ENCODE measurements around the gene DLGAP1. TPM values are rescaled to one million over a fixed set of nuclear protein-coding genes. Genes with fewer than 3 reads are reported as not detected.

Gene DLGAP1
- total RNA-seq, 6 experiments from 2014 or later = 0.19 to 1.3 (median 0.62) TPM

GRCh38 chr18:3836483-3837335, 618.4 kb downstream of the DLGAP1 start:
- no peak for TF ChIP-seq CTCF (IDR thresholded peaks at IDR 0.05)
- DNase-seq = no peak
- no peaks in the 10 kb centered on the region for H3K27me3 Mint-ChIP-seq (ENCODE audit: insufficient read depth)
- H3K36me3 Mint-ChIP-seq (ENCODE audit: low read depth) = no peaks in the 10 kb centered on the region
- no peaks in the 10 kb centered on the region for H3K4me1 Mint-ChIP-seq (ENCODE audit: low read depth)
- H3K4me3 Mint-ChIP-seq = no peak overlapping the region
- no peak overlapping the region for H3K27ac Mint-ChIP-seq
- H3K9me3 Mint-ChIP-seq = no peaks in the 10 kb centered on the region

- Mint-ChIP-seq H3K27ac (no peak overlapping the region), H3K4me1 (ENCODE audit: low read depth) (no peaks in the 10 kb centered on the region), H3K4me3 (no peak overlapping the region), H3K9me3 (no peaks in the 10 kb centered on the region), H3K36me3 (ENCODE audit: low read depth) (no peaks in the 10 kb centered on the region), H3K27me3 (ENCODE audit: insufficient read depth) (0 out of 2 replicates have a peak, but pooled peaks cover under 1% of the 10 kb centered on the region)
- no peak for TF ChIP-seq CTCF (IDR thresholded peaks at IDR 0.05)
- DNase-seq = no peak
These were observed 623.0 kb downstream of the DLGAP1 start for GRCh38 chr18:3832025-3832638.

GRCh38 chr18:3830604-3831003, 624.5 kb downstream of the DLGAP1 start:
- no peaks in the 10 kb centered on the region for H3K4me1 Mint-ChIP-seq (ENCODE audit: low read depth)
- TF ChIP-seq CTCF (IDR thresholded peaks at IDR 0.05) = no peak
- H3K36me3 Mint-ChIP-seq (ENCODE audit: low read depth) = no peaks in the 10 kb centered on the region
- 0 out of 2 replicates have a peak, but pooled peaks cover 2% of the 10 kb centered on the region for H3K27me3 Mint-ChIP-seq (ENCODE audit: insufficient read depth)
- H3K4me3 Mint-ChIP-seq = no peak overlapping the region
- no peaks in the 10 kb centered on the region for H3K9me3 Mint-ChIP-seq
- DNase-seq = no peak
- no peak overlapping the region for H3K27ac Mint-ChIP-seq

- DNase-seq = no peak
- H3K27ac Mint-ChIP-seq = no peak overlapping the region
- H3K4me3 Mint-ChIP-seq = no peak overlapping the region
- H3K9me3 Mint-ChIP-seq = no peaks in the 10 kb centered on the region
- no peaks in the 10 kb centered on the region for H3K36me3 Mint-ChIP-seq (ENCODE audit: low read depth)
- H3K27me3 Mint-ChIP-seq (ENCODE audit: insufficient read depth) = 0 out of 2 replicates have a peak, but pooled peaks cover 2% of the 10 kb centered on the region
- H3K4me1 Mint-ChIP-seq (ENCODE audit: low read depth) = peaks cover 7% of the 10 kb centered on the region; the same call in 1 of the 2 replicates
- TF ChIP-seq CTCF (IDR thresholded peaks at IDR 0.05) = no peak
These were observed 627.8 kb downstream of the DLGAP1 start for GRCh38 chr18:3827236-3827845.

GRCh38 chr18:3826021-3826420, 629.1 kb downstream of the DLGAP1 start:
- Mint-ChIP-seq H3K36me3 (ENCODE audit: low read depth) (no peaks in the 10 kb centered on the region), H3K27me3 (ENCODE audit: insufficient read depth) (0 out of 2 replicates have a peak, but pooled peaks cover 2% of the 10 kb centered on the region), H3K4me1 (ENCODE audit: low read depth) (peaks cover 7% of the 10 kb centered on the region; the same call in 1 of the 2 replicates), H3K9me3 (no peaks in the 10 kb centered on the region), H3K4me3 (no peak overlapping the region), H3K27ac (no peak overlapping the region)
- DNase-seq = no peak
- no peak for TF ChIP-seq CTCF (IDR thresholded peaks at IDR 0.05)

All from HFFc6 (cell line).